GM20431 (cell line): ENCODE results near the gene GPC6.

Source experiments
- in situ Hi-C: fragments of 300-500 bp; cut with MseI, MboI; formaldehyde crosslinking; loops from one replicate; pipeline ENCODE4 v1.15.0; 2020; ENCODE audit warnings: low sequenced_read_pairs; ENCODE audit not compliant: unreplicated experiment

Gene GPC6

GRCh38 chr13:94387047-94387446, 1160.4 kb downstream of the GPC6 start:
- in situ Hi-C loops: no loop called here

GRCh38 chr13:94389604-94390351, 1163.2 kb downstream of the GPC6 start:
- in situ Hi-C loops: no loop called here

- in situ Hi-C loops: no loop called here
Measured at GRCh38 chr13:94390881-94391280, 1164.3 kb downstream of the GPC6 start.

DNA sequence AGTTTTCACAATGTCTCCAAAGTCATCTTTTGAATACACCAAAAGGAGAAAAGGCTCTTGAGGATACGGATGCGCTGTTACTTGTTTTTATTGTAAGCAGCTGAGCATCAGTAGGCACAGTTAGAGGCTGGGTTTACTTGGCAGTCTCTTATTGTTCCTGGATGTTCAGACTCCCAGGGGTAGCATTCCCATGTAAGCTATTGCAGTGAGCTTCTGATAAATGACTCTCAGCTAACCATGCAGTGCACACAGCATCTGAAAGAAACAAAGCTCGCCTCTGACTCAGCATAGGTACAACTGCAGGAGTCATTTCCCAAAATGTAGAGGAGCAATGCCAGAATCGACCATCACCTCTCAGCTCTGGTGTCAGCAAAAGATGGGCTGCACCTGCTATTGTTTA, 1168.1 kb downstream of the GPC6 start:
- in situ Hi-C loops: no loop called here

DNA sequence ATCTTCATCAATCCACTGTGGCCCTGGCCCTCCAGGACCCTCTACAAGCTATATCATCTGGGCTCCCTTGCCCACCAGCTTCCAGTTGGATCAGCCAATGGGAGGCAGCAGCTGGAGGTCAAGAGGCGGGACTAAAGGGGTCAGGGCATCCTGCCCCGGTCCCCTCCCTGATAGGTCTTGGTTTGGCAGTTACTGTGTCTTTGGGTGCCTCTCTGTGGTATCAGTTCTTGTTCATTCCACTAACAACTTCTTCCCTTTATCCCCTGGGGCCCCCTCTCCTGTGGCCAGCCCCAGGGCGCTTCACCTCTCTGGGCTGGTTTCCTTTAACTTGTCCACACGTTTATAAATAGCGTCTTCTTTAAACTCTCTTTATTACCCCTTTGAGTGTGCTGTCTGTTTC, 1169.3 kb downstream of the GPC6 start:
- in situ Hi-C loops: no loop called here

GRCh38 chr13:94399812-94400211, 1173.2 kb downstream of the GPC6 start:
- in situ Hi-C loops: no loop called here

DNA sequence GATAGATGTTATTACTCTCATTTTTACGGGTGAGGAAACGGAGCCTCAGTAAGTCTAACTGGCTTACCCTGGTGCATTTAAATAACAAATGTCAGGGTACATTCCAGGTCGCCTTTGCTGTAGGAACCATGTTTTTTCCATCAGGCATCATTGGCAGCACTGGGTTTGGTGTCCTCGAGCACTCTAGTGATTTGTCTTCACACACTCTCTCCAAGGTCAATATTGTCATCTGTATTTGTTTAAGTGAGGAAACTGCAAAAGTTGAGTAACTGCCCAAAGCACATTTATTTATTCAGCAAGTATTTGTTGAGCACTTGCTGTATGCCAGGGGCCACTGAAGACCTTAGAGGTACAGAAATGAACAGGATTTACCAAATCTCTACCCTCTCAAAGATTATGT, 1174.3 kb downstream of the GPC6 start:
- in situ Hi-C loops: no loop called here

DNA sequence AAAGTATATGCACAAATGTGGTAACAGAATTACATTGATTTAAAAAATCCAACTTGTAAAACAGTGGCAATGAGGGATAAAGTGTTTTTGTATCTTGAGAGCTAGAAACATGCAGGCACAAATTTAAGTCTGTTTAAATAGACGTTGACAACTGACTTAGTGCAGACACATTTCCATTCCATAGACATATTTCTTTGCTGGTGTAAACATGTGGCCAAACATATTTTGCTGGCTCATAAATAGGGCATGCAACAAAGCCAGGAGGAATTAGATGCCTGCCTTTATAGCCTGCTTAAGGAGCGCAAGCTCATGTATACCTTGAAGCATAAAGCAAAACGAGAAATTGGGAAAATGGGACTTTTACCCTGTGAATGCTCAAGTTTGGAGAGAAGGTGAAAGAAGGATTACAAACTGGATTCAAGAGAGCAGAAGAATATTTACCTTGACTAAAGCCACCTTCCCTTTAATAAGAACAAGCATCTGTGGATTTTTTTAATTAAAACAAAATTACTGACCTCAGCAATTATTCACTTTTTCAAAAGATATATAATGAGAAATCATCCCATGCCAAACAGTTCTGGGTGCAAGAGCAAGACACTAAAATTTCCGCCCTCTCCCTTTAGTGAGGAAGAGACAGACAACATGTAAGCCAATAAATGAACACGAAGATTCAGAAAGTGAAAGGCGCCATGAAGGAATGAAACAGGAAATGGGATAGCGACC, 1181.9 kb downstream of the GPC6 start:
- in situ Hi-C loops: no loop called here

DNA sequence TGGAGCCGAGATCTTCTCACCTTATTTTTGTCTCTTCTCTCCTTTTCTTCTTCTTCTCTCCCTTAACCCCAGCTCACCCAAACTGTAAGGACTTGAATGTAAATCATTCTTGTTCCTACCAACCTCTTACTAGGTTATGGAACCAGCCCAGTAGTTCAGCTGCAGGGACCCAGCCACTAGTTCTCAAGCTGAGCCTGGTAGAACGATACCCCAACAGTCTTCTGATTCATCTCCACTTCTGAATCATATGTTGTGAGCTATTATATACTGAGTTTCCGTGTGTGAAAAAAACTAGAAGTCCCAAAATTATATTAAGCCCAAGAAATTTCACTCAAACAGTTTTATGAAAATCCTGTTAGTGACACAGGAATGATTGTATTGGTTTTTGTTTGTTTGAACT, 1185.1 kb downstream of the GPC6 start:
- in situ Hi-C loops: no loop called here

- in situ Hi-C loops: no loop called here
Measured at GRCh38 chr13:94412870-94413597, 1186.4 kb downstream of the GPC6 start.

- in situ Hi-C loops: no loop called here
Measured at GRCh38 chr13:94413598-94413944, 1187.0 kb downstream of the GPC6 start.

DNA sequence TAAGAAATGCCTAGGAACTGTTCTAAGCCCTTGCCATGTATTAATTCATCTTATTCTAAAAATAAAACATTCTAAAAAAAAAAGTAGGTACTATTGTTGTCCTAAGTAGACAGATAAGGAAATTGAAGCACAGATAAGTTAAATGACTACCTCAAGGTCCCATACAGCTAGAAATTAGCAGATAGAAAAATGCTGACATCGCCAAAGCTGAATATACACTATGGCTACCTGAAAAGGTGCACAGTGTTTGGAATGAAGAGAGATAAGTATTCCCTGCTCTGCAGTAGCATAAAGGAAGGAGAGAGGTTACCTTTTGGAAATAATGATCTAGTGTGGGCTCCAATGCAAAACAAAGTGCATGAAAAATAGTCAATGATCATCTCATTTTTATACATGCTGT, 1187.5 kb downstream of the GPC6 start:
- in situ Hi-C loops: no loop called here

- in situ Hi-C loops: no loop called here
Measured at GRCh38 chr13:94414708-94415107, 1188.1 kb downstream of the GPC6 start.

DNA sequence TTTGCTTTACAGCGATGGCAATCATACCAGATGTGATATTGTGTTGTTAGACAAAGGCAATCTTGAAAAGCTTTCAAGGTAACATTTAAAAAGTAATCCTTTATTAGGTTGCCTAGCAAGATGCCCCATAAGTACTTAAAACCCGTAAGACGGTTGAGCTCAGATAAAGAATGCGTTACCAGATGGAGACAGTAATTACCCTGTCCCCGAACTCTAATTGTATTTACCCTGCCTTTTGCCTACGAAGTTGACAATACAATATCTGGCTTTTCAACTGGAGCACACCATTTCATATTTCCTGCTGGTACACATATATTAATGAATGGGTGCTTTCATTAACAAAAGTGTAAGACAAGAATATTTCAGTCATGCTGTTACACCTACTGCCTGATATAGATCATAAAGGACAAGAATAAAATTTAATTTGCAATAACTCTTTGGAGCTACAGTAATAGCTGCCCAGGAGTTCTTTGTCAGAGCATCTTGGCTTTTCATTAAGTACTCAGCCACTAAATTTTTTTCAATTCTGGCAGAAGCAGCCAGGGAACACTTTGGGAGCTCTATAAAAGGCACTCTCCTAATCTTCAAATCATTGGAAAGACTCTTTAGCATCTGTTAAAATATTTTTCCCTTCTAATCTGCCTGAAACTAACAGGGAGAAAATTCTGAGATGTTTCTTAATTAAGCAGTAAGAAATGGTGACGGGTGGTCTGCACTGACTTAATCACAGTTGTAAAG, 1189.1 kb downstream of the GPC6 start:
- in situ Hi-C loops: no loop called here

- in situ Hi-C loops: no loop called here
Measured at GRCh38 chr13:94416454-94417080, 1190.0 kb downstream of the GPC6 start.

DNA sequence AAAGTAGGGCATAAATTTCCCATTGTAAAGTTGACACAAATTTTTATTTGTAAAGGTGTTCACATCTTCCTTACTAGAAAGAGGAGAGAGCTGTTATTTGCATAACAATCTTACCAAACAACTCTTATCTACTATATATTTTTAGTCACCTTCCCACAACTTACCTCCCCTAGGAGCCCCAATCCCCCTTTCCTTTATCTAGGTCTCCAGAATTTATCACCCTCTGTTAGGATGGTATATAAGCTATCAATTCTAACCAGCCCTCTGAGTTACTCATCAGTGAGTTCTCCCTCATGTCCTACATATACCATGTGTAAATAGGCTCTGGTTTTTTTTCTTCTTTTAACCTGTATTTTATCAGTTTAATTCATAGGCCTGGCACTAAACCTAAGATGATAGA, 1190.7 kb downstream of the GPC6 start:
- in situ Hi-C loops: no loop called here

DNA sequence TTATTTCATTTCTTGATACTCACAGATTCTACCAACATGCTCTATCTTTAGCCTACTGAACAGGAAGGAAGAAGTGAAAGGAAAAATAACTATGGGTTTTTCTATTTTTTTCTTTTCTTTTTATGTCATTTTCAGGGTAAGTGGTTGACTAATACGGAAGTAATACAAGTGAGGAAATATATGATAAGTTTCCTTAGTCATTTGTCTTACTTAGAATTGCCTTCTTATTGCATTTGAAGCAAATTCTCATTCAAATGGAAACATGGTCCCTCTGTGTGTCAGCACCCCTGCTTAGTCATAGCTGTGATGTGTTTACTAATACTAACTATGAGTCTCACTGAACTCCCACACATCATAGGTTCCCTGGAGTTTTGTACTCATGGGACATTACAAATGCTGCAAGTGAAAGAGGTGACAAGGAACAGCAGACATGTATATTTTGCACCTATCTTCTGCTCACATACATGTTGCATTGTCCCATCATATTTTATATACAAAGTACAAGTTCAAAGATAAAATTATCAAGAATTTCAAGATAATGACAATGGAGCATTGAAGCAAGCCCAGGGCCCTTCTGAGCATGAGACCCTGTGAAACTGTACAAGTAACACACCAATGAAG, 1192.8 kb downstream of the GPC6 start:
- in situ Hi-C loops: no loop called here

DNA sequence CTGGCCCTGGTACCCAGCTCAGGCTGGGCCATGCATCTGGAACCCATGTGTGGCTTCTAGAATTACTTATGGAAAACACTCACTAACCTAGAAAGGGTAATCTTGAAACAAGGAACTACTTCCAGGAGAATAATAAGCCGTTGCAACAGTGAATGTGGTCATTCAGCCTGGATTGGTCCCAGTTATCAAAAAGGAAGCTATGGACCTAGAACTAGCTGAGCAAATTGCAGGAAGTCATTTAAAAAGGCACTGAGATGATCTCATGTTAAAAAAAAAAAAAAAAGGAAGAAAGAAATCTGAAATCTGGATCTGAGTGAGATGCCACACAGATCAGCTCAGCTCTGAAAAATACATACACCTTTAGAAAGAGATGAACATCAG, 1193.3 kb downstream of the GPC6 start:
- in situ Hi-C loops: no loop called here

- in situ Hi-C loops: loop anchor here (25.0 kb wide), 1 partner anchor 185 kb away; the partner anchor contains the start of gene GPR180
Measured at GRCh38 chr13:94427313-94427953, 1200.8 kb downstream of the GPC6 start.
